VCaP (cell line): Measurements from ENCODE around the gene MICAL3.
"Not testable (repeated sequence)": the region's sequence is repeated elsewhere in the genome, so short reads cannot be mapped to it uniquely, and the experiment has no call there.

Experiments used
- H3K27ac ChIP-seq: fragments of 450-650 bp; 2 replicates; pipeline ENCODE4 v1.5.1; 2017
- CTCF ChIP-seq: fragments of 450-650 bp; conservative IDR thresholded peaks from 2 replicates; pipeline ENCODE4 v1.5.1; 2017; ENCODE audit warnings: mild to moderate bottlenecking, moderate library complexity

MICAL3 gene

DNA sequence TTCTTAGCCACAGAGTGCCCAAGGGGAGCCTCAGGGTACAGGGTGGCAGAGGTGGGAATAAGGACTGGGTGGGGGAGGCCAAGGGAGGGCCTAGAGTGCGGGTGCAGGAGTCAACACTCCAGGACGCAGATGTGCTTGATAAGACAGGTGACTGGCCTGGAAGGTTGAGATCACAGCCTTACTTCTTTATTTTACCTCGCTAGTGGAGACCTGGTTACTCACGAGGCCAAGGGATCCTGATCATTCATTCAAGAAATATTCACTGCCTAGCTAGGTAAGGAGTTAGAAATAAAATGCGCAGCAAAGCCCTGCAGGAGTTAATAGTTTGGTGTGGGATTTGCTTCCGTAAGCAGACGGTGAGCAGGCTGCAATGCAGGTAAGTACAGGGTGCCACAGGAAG lies 40.3 kb upstream of the MICAL3 start:
- no peak overlapping the region for H3K27ac ChIP-seq
- no peak for TF ChIP-seq CTCF

DNA sequence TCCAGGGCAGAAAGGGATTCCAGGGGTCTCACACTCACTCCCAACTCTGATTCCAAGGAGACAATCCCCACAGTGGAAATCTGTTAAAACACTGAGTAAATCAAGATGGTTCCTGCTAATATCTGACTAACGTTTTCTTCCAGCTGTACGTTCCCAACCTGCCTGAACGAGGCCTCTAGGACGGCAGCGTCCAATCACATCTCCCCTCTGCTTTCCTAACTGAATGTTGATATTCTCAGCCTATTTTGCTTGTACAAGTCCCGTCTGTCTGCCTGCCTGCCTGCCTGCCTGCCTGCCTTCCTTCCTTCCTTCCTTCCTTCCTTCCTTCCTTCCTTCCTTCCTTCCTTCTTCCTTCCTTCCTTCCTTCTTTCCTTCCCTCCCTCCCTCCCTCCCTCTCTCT lies 39.4 kb upstream of the MICAL3 start:
- H3K27ac ChIP-seq, result not testable (repeated sequence)

DNA sequence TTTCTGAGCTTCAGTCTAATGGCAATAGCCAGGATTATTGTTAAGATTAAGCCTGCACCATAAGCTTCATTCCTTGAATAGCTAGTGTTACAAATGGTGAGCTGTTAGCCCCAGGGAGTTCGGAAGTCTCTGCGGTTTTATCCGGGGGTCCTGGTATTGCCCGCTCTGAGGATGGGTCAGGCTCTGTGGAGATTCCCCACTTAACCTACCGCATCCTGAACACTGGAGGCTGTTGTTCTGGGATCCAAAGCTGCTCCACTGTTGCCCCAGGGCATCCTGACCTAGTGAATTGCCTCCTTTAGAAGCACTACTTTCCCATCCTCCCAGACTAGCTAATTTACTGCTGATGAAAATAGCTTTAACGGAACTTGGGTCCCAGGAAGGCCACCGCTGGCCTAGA lies 38.9 kb upstream of the MICAL3 start:
- no peak for TF ChIP-seq CTCF
- H3K27ac ChIP-seq, result no peak overlapping the region

- no peak for TF ChIP-seq CTCF
- no peak overlapping the region for H3K27ac ChIP-seq
Observed at GRCh38 chr22:18062421-18062820, 38.1 kb upstream of the MICAL3 start.

DNA sequence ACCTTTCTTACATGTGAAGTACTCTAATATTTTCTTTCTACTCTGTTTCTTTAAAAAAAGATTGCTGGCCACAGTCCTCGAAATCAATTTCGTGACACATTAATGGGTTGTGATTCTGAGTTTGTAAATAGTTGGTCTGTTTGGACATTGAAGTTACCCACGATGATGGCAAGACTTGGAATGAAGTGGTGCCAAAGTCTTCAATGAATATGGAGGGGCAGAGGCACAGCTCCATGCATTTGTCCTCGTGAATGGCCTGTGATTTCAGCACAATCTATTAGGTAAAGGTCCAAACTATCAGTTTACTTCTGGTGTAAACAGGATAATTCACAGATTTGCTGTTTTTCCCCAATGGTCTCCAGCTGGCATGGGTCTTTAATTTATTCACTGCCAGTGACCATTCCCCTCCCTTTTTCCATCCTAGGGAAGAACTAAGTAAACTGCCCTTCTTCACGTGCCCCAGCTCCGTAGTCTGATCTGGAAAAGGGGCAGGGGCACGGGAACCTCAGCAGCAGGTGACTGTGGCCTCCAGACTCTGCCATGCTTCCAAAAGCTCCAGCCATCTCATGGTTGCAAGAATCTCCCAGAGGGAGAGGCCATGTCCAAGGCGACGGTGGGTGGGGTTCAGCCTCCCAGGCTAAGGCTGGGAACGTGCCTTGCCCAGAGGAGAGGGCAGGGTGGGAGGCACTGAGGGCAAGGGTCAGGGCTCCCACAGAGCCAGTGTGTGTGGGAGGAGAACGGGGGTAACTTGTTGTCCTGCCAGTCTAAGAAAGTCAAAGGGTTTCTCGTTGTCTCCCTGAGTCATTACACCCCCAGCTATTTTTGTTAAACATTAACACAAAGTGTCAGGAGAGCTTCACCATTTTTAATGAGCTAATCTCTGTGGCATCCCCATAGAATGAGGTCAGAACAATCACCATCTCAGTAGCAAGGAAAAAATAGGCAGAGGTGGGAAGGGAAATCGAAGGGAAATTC lies 36.6 kb upstream of the MICAL3 start:
- no peak overlapping the region for H3K27ac ChIP-seq
- no peak for TF ChIP-seq CTCF

DNA sequence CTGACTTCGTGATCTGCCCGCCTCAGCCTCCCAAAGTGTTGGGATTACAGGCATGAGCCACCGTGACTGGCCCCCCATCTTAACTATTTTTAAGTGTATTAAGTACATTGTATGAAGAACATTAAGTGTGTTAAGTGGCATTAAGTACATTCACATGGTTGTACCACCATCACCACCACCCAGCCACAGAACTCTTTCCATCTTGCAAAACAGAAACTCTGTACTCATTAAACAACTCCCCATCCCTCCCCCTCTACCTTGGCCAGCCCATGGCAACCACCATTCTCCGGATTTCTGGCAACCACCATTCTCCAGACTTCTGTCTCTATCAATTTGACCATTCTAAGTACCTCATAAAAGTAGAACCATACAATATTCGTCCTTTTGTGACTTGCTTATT lies 35.6 kb upstream of the MICAL3 start:
- no peak overlapping the region for H3K27ac ChIP-seq
- TF ChIP-seq CTCF, result no peak

GRCh38 chr22:18059473-18059872 lies 35.1 kb upstream of the MICAL3 start:
- no peak for TF ChIP-seq CTCF
- no peak overlapping the region for H3K27ac ChIP-seq

GRCh38 chr22:18059094-18059417 lies 34.7 kb upstream of the MICAL3 start:
- H3K27ac ChIP-seq, result no peak overlapping the region
- no peak for TF ChIP-seq CTCF
